Activated CD8-positive, alpha-beta T cell treated with anti-CD3 and anti-CD28 coated beads for 36 hours (primary cell): ENCODE data around the gene B3GNT2. TPM values are rescaled to one million over a fixed set of nuclear protein-coding genes. Genes with fewer than 3 reads are reported as not detected.
"Not testable (repeated sequence)": the region's sequence is repeated elsewhere in the genome, so short reads cannot be mapped to it uniquely, and the experiment has no call there.

Experiments used
- ATAC-seq: fragments of 200-7000 bp; cut with Tn5 transposase; one replicate; pipeline ENCODE4 v1.10.0; 2021; ENCODE audit warnings: mild to moderate bottlenecking, moderate library complexity
- CTCF ChIA-PET: fragments of 350-600 bp; sonication (Branson Sonifier 250); formaldehyde crosslinking; loops from one replicate; lab custom pipeline; 2021; ENCODE audit warnings: antibody characterized with exemption; lab: Charles Lee
- POLR2A ChIA-PET: fragments of 350-600 bp; sonication (Branson Sonifier 250); formaldehyde crosslinking; loops from one replicate; lab custom pipeline; 2021; ENCODE audit warnings: antibody characterized with exemption; lab: Charles Lee
- DNase-seq: peaks from one replicate; pipeline ENCODE4 v3.0.0-alpha.2; 2020
- H3K27ac Mint-ChIP-seq: one replicate; pipeline ENCODE4 v1.8.0; 2021; ENCODE audit warnings: mild to moderate bottlenecking, mixed read lengths
- H3K27me3 Mint-ChIP-seq: one replicate; pipeline ENCODE4 v1.8.0; 2021; ENCODE audit warnings: mixed read lengths
- H3K36me3 Mint-ChIP-seq: one replicate; pipeline ENCODE4 v1.8.0; 2021; ENCODE audit warnings: low read depth, mixed read lengths
- H3K4me1 Mint-ChIP-seq: one replicate; pipeline ENCODE4 v1.8.0; 2021; ENCODE audit warnings: low read depth, mixed read lengths
- H3K4me3 Mint-ChIP-seq: one replicate; pipeline ENCODE4 v1.8.0; 2021; ENCODE audit warnings: mild to moderate bottlenecking, moderate library complexity, mixed read lengths
- H3K9me3 Mint-ChIP-seq: one replicate; pipeline ENCODE4 v1.8.0; 2021; ENCODE audit warnings: mixed read lengths
- CTCF ChIP-seq: fragments of 200-600 bp; IDR thresholded peaks from one replicate; pipeline ENCODE4 v1.8.0; 2022; ENCODE audit warnings: antibody characterized with exemption, mild to moderate bottlenecking
- intact Hi-C: fragments of 100-400 bp; cut with micrococcal nuclease; formaldehyde crosslinking; loops from one replicate; pipeline ENCODE4 v1.10.0; 2022
- microRNA-seq: library from miRNA; unstranded; fragments of <30 nt; microRNA quantifications from one replicate; pipeline ENCODE4 v1.2.0, GENCODE V29; 2022; ENCODE audit warnings: borderline microRNAs expressed, borderline replicate concordance
- total RNA-seq, 2 experiments: library from RNA; stranded (reverse); gene quantifications; one replicate each; pipeline ENCODE4 v1.2.3, GENCODE V29; 2021

Gene B3GNT2
- total RNA-seq, 2 experiments from 2014 or later = 44.3 to 45.5 TPM

GRCh38 chr2:62265106-62265505, 69.2 kb downstream of the B3GNT2 start:
- POLR2A ChIA-PET = no interaction called here
- Mint-ChIP-seq H3K9me3 (peaks cover 4% of the 10 kb centered on the region), H3K4me1 (no peaks in the 10 kb centered on the region), H3K27ac (no peak overlapping the region), H3K4me3 (no peak overlapping the region), H3K36me3 (no peaks in the 10 kb centered on the region), H3K27me3 (no peaks in the 10 kb centered on the region)
- intact Hi-C loops = no loop called here
- TF ChIP-seq CTCF = no peak
- ATAC-seq (no peak), DNase-seq (no peak)
- CTCF ChIA-PET = interaction anchor here (0.9 kb wide), 1 partner anchor 10 kb away, joined by 3 read pairs; no protein-coding TSS in a partner anchor

GRCh38 chr2:62266433-62267038, 70.6 kb downstream of the B3GNT2 start:
- CTCF ChIA-PET = interaction anchor here (1.3 kb wide), 1 partner anchor 10 kb away, joined by 3 read pairs; no protein-coding TSS in a partner anchor

GRCh38 chr2:62267696-62268095, 71.8 kb downstream of the B3GNT2 start:
- CTCF ChIA-PET = no interaction called here
- H3K36me3 Mint-ChIP-seq = no peaks in the 10 kb centered on the region

More at GRCh38 chr2:62266433-62267038, 70.6 kb downstream of the B3GNT2 start:
- Mint-ChIP-seq H3K27me3 (no peaks in the 10 kb centered on the region), H3K9me3 (peaks cover 4% of the 10 kb centered on the region), H3K4me1 (no peaks in the 10 kb centered on the region), H3K27ac (no peak overlapping the region), H3K36me3 (no peaks in the 10 kb centered on the region), H3K4me3 (no peak overlapping the region)
- DNase-seq (no peak), ATAC-seq (no peak)
- POLR2A ChIA-PET = interaction anchor here (0.9 kb wide), 1 partner anchor 54 kb away, joined by 3 read pairs; no protein-coding TSS in a partner anchor
- intact Hi-C loops = no loop called here
- no peak for TF ChIP-seq CTCF

GRCh38 chr2:62268681-62269188, 72.8 kb downstream of the B3GNT2 start:
- H3K9me3 Mint-ChIP-seq, H3K27me3 Mint-ChIP-seq, CTCF ChIA-PET, H3K4me1 Mint-ChIP-seq, ATAC-seq, H3K36me3 Mint-ChIP-seq, H3K4me3 Mint-ChIP-seq, intact Hi-C loops, POLR2A ChIA-PET, H3K27ac Mint-ChIP-seq: not testable (repeated sequence)
- DNase-seq = peak; percentile 29

More at GRCh38 chr2:62267696-62268095, 71.8 kb downstream of the B3GNT2 start:
- no peak for TF ChIP-seq CTCF
- Mint-ChIP-seq H3K27ac (no peak overlapping the region), H3K27me3 (no peaks in the 10 kb centered on the region), H3K9me3 (peaks cover 4% of the 10 kb centered on the region), H3K4me3 (no peak overlapping the region), H3K4me1 (no peaks in the 10 kb centered on the region)
- DNase-seq (no peak), ATAC-seq (no peak)
- POLR2A ChIA-PET = no interaction called here
- intact Hi-C loops = no loop called here

- no peak for ATAC-seq
- POLR2A ChIA-PET = no interaction called here
These were observed 74.8 kb downstream of the B3GNT2 start for GRCh38 chr2:62270728-62271127.

More at GRCh38 chr2:62270728-62271127, 74.8 kb downstream of the B3GNT2 start:
- Mint-ChIP-seq H3K9me3 (peaks cover 4% of the 10 kb centered on the region), H3K4me3 (no peak overlapping the region), H3K36me3 (no peaks in the 10 kb centered on the region), H3K4me1 (no peaks in the 10 kb centered on the region), H3K27me3 (no peaks in the 10 kb centered on the region), H3K27ac (no peak overlapping the region)
- no peak for TF ChIP-seq CTCF
- no peak for DNase-seq
- intact Hi-C loops = no loop called here
- CTCF ChIA-PET = no interaction called here

Small RNAs within 50 kb of the gene (microRNA-seq; reads per million reads assigned to microRNA genes)
- not detected for gene MIR5192
